ENCODE measurements around the gene ENO4.

Gene ENO4

DNA sequence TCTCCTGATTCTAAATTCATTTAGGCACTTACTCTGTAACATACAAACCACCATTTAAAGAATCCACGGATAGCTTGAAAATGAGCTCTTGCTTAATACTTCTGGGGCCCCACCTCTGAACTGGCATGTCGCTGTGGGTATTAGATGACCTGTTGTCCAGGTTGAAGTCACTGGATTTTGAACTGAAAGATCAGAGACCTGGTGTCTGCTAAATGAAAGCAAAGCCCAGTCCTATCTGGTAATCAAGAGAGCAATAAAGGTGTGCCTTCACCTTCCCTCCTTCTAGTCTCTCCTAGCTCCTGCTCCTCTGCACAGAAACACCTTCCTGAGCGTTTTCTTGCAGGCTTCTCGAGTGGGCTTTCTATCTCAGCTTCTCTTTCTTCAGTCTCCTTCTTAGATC lies 4.4 kb downstream of the ENO4 start:
- in situ Hi-C loops (cut with HindIII; ENCODE audit: low pct_ligation_motif_present, low pct_unique_long_range_greater_than_20kb, low sequenced_read_pairs) = no loop called here
- DNase-seq = no peak

DNA sequence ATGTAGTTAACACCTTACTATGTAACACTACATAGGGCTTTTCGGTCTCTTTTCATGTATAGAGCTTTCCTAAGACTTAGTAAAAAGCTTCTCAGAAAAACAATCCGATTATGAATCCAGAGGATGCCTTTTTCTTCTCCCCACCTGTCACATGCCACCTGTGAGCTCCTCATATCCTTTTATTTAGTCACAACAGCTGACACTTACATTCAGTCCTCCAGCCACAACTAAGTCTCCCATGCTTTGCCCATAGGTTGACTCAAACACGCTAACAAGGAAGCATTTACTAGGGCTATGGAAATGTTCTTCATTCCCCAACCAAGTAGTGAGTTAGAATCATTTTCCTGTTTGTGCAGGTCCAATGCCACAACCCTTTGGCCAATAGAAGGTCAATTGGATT lies 7.9 kb downstream of the ENO4 start:
- in situ Hi-C loops (cut with HindIII; ENCODE audit: low pct_ligation_motif_present, low pct_unique_long_range_greater_than_20kb, low sequenced_read_pairs) = no loop called here
- DNase-seq = no peak

DNA sequence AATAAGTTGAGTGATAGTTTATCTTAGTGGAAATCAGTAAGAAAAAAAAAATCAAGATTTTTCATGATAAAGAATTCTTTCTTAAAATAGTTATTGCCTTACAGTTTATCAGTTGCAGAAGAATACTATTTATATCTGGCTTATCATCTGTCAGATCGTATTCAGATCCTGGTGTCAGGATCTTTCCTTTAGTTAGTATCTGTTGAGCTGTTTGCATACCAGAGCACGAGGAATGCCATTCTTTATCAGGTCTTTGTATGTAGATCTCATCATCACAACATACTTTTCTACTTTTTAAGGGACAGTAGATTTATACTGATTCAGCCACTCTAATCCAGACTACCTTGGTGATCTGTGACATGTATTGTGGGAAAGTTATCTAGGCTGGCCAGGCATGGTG lies 12.5 kb downstream of the ENO4 start:
- in situ Hi-C loops (cut with HindIII; ENCODE audit: low pct_ligation_motif_present, low pct_unique_long_range_greater_than_20kb, low sequenced_read_pairs) = no loop called here
- no peak for DNase-seq

DNA sequence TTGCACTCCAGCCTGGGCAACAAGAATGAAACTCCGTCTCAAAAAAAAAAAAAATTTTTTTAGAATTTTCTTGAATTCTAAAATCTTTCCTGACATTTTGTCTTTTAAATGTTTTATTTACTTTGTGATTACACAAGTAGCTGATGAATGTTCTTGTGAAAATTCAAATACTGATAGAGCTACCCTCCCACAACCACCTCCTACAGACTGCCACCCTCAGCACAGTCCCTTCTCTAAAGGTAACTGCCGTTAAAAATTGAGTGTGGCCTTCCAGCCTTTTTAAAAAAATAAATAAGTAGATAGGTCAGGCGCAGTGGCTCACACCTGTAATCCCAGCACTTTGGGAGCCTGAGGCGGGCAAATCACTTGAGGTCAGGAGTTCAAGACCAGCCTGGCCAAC lies 15.1 kb downstream of the ENO4 start:
- in situ Hi-C loops (cut with HindIII; ENCODE audit: low pct_ligation_motif_present, low pct_unique_long_range_greater_than_20kb, low sequenced_read_pairs) = no loop called here
- no peak for DNase-seq

DNA sequence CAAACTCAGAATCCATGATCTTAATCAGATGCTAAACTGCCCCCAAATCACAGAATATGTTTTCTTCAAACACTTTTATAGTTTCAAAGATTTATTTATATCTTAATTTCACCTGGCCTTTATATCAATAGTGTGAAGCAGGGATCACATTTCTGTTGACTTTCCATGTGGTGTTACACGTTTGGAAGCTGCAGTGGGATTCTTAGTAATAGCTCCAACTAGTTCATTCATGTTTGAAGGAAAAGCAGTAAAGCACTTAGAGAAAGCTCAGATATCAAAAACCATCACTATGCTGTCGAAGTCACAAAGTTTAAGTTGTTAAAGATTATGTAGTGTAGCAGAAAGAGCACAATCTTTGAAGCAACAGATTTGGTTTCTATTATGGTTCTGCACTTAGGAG lies 16.8 kb downstream of the ENO4 start:
- in situ Hi-C loops (cut with HindIII; ENCODE audit: low pct_ligation_motif_present, low pct_unique_long_range_greater_than_20kb, low sequenced_read_pairs) = no loop called here
- no peak for DNase-seq

DNA sequence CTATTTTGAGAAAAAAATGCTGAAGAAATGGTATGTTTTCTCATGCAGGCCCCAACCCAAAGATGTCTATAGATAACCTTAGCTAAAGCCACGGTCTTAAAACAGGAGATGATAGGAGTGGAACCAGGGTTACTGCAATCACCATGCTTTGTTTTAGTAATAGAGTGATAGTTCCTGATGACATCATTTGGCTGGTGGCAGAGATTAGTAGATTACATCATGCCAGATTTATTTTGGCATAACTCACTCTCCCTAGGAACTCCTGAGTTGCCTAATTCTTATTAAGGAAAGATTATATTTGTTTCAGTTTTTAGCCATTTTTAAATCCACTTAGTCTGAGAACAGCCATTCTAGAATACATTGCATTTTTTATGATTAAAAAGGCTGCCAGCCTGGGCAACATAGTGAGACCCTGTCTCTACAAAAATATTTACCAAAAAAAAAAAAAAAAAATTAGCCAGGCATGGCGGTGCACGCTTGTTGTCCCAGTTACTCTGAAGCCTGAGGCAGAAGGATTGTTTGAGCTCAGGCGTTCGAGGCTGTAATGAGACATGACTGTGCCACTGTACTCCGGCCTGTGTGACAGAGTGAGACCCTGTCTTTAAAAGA lies 17.8 kb downstream of the ENO4 start:
- in situ Hi-C loops (cut with HindIII; ENCODE audit: low pct_ligation_motif_present, low pct_unique_long_range_greater_than_20kb, low sequenced_read_pairs) = no loop called here
- DNase-seq = no peak

DNA sequence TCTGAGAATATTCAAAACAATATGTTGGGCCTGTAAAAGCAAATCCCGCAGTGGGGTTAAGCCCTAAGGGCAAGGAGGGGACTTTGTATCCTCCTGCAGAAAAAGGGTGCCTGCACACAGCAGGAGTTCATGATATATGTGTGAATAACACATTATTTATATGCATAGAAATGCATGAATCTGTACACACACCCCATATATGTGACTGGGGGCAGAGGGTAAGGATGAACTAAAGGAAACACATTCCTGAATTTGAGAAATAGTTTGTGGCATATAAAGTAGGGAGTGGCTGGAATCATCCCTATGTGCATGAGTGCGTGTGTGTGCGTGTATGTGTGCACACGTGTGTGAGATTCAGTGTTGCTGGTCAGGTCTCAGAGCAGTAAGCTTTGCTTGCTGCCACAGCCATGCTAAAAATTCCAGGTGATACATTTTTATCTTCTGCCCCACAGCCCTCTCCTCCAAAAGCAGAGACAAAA lies 18.9 kb downstream of the ENO4 start:
- in situ Hi-C loops (cut with HindIII; ENCODE audit: low pct_ligation_motif_present, low pct_unique_long_range_greater_than_20kb, low sequenced_read_pairs) = no loop called here
- DNase-seq = no peak

DNA sequence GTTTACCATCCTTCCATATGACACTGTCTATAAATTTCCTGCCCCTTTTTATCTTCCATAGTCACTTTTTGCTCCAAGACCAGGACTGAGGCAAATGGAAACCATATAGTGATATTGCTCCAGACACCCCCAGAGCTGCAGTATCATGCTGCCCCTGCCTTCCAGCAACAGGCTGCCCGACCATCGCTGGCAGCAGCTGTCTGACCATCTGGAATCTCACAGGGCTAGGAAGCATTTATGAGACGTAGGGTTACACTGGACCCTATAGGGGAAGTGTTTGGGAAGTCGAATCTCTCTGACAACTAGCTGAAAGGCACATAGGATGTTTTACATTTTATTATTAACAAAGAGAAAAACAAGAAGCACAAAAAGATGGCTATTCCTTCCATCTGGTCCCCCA lies 19.4 kb downstream of the ENO4 start:
- DNase-seq = no peak
- in situ Hi-C loops (cut with HindIII; ENCODE audit: low pct_ligation_motif_present, low pct_unique_long_range_greater_than_20kb, low sequenced_read_pairs) = no loop called here

DNA sequence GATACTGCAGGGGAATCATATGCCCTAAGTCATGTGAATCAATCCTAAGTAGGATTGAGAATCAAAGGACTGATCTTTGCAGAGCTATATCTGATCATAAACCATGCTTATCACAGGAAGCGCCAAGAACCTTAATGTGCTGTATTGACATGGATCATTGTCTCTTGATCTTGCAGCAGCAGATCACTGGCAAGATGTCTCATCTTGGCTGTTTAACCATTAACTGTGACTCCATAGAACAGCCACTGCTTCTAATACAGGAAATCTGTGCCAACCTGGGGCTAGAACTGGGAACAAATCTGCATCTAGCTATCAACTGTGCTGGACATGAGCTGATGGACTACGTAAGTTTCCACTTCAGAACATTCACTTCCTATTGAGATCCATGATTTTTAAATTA lies 21.6 kb downstream of the ENO4 start:
- DNase-seq = peak; percentile 70
- in situ Hi-C loops (cut with HindIII; ENCODE audit: low pct_ligation_motif_present, low pct_unique_long_range_greater_than_20kb, low sequenced_read_pairs) = no loop called here

DNA sequence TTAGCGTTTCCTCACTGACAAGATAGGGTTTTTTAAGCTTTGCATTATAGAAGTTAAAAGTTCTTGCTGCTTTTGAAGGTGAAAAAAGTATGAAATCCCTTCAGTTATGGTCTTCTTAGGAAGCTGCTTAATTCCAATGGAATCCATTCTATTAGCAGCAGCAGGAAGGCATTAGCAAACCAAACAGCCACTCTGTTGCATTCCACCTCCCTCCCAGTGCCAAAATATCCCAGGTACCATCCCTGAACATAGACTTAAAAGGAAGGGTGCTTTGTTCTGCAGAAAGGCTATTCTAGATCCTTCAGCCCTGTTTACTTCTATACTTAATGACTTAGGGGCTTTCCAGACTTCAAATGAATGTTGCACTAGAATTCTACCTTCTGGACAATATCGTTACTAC lies 23.8 kb downstream of the ENO4 start:
- in situ Hi-C loops (cut with HindIII; ENCODE audit: low pct_ligation_motif_present, low pct_unique_long_range_greater_than_20kb, low sequenced_read_pairs) = no loop called here
- DNase-seq = no peak

DNA sequence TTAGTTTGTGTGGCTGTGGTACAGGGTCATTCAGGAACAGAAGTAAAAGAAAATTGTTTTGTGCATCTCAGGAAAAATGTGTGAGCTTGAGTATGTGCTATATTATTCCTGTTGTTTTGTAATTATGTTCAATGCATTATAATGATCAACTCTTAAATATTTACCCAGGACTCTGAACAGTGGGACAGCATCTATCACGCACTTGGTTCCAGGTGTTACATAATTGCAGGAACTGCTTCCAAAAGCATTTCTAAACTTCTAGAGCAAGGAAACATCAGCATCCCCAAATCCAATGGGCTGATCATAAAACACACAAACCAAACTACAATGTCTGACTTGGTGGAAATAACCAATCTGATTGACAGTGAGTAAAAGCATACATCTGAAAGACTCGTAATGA lies 26.6 kb downstream of the ENO4 start:
- DNase-seq = no peak
- in situ Hi-C loops (cut with HindIII; ENCODE audit: low pct_ligation_motif_present, low pct_unique_long_range_greater_than_20kb, low sequenced_read_pairs) = no loop called here

DNA sequence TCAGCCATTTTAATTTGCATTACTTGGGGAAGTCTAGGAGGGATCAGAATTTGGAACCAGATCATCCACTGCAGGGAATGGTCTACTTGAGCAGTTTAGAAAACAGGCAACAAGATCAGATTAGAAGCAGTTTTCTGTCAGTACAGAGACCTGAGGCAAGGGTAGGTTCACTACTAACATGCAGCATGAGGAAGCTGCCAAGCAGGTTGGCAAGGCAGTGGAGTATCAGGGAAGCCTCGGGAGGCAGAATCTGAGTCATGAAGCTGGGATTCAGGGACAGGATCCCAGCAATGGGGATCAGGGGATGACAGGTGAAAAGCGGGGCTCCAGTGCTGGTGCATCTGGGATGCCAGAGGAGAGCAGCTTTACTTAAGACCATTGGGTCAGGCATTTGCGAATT lies 28.1 kb downstream of the ENO4 start:
- in situ Hi-C loops (cut with HindIII; ENCODE audit: low pct_ligation_motif_present, low pct_unique_long_range_greater_than_20kb, low sequenced_read_pairs) = no loop called here
- no peak for DNase-seq

DNA sequence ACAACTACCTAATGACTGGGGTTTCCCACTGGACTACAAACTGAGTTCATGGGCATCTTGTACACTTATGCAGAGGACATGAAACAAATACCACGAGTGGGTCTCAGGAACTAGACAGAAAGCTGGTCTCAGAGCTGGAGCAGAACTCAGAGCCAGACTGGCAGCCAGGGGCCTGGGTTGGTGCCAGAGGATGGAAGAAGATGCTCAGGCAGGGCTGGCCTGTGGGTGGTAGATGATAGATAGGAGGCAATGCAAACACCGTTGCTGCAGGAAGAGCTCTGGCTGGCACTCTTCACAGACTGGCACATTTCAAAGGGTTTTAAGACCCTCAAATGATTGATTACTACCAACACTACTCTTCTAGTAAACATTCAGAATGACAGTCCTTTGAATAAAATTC lies 28.8 kb downstream of the ENO4 start:
- no peak for DNase-seq
- in situ Hi-C loops (cut with HindIII; ENCODE audit: low pct_ligation_motif_present, low pct_unique_long_range_greater_than_20kb, low sequenced_read_pairs) = no loop called here

DNA sequence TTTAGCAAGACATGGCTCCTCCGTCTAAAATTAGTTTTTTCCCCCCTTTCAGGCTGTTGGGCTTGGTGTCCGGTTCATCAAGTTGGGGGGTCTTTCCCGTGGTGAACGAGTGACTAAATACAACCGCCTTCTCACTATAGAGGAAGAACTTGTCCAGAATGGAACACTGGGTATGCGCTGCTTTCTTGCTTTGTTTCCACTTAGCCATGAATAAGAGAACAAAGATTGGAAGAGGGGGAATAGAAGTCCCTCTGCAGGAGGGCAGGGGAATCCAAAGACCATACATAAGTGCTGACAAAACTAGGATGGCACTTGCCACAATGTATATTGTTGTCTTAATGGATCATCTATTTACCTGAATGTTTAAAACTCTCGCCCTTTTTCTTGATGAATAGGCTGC lies 30.5 kb downstream of the ENO4 start:
- in situ Hi-C loops (cut with HindIII; ENCODE audit: low pct_ligation_motif_present, low pct_unique_long_range_greater_than_20kb, low sequenced_read_pairs) = no loop called here
- no peak for DNase-seq

DNA sequence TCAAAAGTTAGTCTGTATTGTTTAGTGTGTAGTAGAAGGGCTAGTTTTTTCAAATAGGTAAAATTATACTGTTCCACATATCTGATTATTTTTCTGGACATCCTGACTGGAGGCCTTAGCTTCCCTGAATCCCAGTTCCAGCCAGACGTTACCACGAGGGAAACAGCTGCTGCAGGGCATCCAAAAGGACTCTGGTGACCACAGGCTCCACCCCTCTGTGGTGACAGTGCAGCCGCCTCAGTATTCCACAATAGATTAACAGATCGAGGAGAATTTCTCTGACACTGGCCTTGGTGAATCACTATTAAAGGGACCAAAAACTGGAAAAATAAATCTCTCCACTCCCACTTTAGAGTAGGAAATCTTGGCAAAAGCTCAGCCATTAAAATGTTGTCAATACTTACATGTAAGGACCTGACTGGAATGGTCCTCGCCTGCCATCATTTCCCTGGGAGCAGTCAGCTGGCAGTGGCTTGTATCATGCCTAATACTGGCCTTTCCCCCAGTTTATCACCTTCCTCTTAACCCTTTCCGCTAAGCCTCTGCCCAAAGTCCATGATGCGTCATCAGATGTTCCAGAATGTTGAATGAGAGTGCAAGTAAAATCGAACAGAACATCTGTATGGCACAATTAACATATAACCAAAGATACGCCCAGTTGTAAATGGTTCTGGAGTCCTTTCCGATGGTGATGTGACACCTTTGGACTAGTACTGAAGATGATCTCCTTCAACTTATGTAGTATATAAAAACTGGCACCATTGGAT lies 31.6 kb downstream of the ENO4 start:
- peak; percentile 19 for DNase-seq
- in situ Hi-C loops (cut with HindIII; ENCODE audit: low pct_ligation_motif_present, low pct_unique_long_range_greater_than_20kb, low sequenced_read_pairs) = no loop called here

DNA sequence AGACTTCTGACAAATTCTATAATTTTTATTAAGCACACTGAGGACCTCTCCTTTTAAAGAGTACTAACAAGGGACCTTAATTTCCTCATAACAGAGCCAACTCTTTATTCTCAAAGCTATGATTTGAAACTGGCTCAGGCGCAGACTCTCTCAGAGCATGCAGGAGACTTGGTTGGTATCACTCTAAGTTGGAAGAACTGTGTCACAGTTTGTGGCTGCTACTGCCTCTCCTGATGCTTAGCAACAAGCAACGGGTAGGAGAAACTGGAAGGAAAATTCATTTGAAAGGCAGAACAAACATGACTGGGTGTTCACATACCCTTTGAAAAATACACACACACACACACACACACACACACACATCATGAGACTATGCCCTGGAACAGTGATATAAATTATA lies 33.3 kb downstream of the ENO4 start:
- no peak for DNase-seq
- in situ Hi-C loops (cut with HindIII; ENCODE audit: low pct_ligation_motif_present, low pct_unique_long_range_greater_than_20kb, low sequenced_read_pairs) = no loop called here

DNA sequence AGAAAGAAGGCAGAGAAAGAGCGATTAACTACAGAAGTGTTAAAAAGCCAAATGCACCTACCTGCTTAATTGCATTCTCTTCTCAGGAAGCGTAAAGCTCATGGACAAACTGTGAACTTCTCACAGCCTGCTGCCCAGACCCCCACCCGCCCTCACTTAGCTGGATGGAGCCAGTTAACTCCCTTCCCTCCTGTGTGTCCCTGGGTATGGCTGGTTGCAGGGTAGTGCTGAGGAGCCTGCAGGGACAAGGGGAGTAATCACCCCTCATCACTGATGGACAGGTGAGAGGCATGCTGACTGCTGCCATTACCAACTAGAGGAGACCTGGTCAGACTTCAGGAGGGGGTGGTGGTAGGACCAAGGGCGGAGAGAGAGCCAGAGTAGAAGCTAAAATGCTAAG lies 37.5 kb downstream of the ENO4 start:
- no peak for DNase-seq
- in situ Hi-C loops (cut with HindIII; ENCODE audit: low pct_ligation_motif_present, low pct_unique_long_range_greater_than_20kb, low sequenced_read_pairs) = no loop called here

DNA sequence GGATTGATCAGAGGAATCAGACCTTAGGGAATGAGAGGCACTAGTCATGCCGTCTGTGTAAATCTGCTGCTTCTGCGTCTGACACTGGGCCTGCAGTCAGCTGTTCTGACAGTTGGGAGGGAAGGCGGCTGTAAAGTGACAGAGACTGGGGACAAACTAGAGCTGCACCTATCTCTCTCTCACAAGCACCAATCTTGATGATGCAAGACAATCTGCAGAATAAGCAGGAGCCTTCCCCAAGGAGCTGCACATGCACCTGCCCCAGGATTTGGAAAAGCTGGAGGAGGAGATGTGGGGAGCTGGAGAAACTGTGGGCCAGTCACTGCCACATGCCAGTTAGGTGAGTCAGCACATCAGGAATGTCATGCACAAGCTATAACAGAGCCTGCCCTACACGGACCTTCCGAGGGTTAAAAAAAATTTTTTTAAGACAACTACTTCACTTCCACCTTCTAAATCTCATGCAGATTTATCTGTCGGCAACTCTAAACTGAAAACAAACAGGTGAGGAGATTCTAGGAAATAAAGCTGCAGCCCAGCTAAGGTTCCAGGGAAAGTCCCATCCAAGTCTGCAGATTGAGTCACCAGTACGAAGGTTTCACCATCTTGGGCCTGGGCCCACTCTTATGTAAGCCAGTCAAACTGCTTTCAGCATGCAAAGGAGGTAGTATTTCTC lies 39.2 kb downstream of the ENO4 start:
- peak; percentile 90 for DNase-seq
- in situ Hi-C loops (cut with HindIII; ENCODE audit: low pct_ligation_motif_present, low pct_unique_long_range_greater_than_20kb, low sequenced_read_pairs) = no loop called here

DNA sequence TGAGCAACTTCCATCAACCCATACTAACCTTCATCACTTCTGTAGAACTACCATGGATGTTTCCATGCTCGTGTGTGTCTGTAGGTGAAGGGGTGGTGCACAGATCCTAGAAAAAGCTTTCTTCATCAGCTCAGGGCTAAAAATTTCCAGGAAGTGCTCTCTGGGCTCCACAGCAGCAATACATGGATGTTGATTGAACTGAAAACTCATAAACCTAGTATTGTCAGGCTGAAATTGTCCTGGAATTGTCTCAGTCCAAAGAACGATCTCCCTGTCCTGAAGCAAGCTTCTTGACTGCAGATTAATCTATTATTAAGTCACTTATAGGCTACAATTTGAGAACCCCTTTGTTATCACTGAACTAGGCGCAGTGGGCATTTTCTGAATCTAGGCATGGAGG lies 39.8 kb downstream of the ENO4 start:
- in situ Hi-C loops (cut with HindIII; ENCODE audit: low pct_ligation_motif_present, low pct_unique_long_range_greater_than_20kb, low sequenced_read_pairs) = no loop called here
- no peak for DNase-seq

DNA sequence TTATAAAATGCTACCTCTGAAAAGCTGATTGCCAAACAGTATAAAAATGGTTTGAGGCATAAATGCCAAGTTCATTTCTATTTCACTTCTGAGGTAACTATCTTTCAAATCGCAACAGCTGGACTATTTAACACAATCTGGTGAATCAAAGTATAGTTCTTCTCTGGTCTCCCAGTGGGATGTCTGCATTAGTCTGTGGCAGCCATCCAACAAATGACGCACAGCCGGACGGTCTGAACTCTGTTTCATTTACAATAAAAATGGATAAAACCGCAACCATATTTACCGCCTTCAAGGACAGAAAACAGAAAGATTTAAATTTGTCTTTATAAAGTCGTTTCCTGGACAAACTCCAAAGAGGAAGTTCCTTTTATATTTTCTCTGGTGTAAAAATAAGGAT lies 41.9 kb downstream of the ENO4 start:
- in situ Hi-C loops (cut with HindIII; ENCODE audit: low pct_ligation_motif_present, low pct_unique_long_range_greater_than_20kb, low sequenced_read_pairs) = no loop called here
- no peak for DNase-seq

All from ACHN (cell line).